Liver (tissue), 3 donors: ENCODE data around the gene HSPB9.

Experiments used
- EGR1 ChIP-seq, 2 donors: IDR thresholded peaks; 2 replicates each; pipeline ENCODE4 v1.6.1; 2016 to 2018; ENCODE audit warnings: antibody characterized with exemption in 2 of 2, low read depth in 2 of 2
- GABPA ChIP-seq, 2 donors: IDR thresholded peaks in 1 of 2; conservative IDR thresholded peaks in 1 of 2; 2 replicates each; pipeline ENCODE4 v1.6.1; 2016; ENCODE audit warnings: antibody characterized with exemption in 2 of 2, mild to moderate bottlenecking in 1 of 2, moderate library complexity in 1 of 2
- JUND ChIP-seq, 2 donors: IDR thresholded peaks; 2 replicates each; pipeline ENCODE4 v1.6.1; 2016; ENCODE audit warnings: antibody characterized with exemption in 2 of 2
- RAD21 ChIP-seq, 2 donors: IDR thresholded peaks; 2 replicates each; pipeline ENCODE4 v1.6.1; 2016; ENCODE audit warnings: antibody characterized with exemption in 2 of 2, mild to moderate bottlenecking in 2 of 2
- SP1 ChIP-seq: IDR thresholded peaks from 2 replicates; pipeline ENCODE4 v1.6.1; 2018; ENCODE audit warnings: antibody characterized with exemption, mild to moderate bottlenecking
- TAF1 ChIP-seq: conservative IDR thresholded peaks from 2 replicates; pipeline ENCODE4 v1.6.1; 2016; ENCODE audit warnings: antibody characterized with exemption, mild to moderate bottlenecking
- YY1 ChIP-seq: IDR thresholded peaks from 2 replicates; pipeline ENCODE4 v1.6.1; 2016; ENCODE audit warnings: antibody characterized with exemption, mild to moderate bottlenecking
- TF ChIP-seq, protein P1 (sequence below): fragments of 150-350 bp; IDR thresholded peaks from 2 replicates; pipeline ENCODE4 v1.5.1; 2017; ENCODE audit warnings: improper control_type of control experiment, low read depth, low read length; ENCODE audit not compliant: missing input control
- TF ChIP-seq, protein P2 (sequence below): IDR thresholded peaks from 2 replicates; pipeline ENCODE4 v1.6.1; 2016; ENCODE audit warnings: antibody characterized with exemption
- TF ChIP-seq, protein P3 (sequence below): IDR thresholded peaks from 2 replicates; pipeline ENCODE4 v1.6.1; 2016; ENCODE audit warnings: antibody characterized with exemption, mild to moderate bottlenecking
- TF ChIP-seq, protein P4 (sequence below): IDR thresholded peaks from 2 replicates; pipeline ENCODE4 v1.6.1; 2016; ENCODE audit warnings: antibody characterized with exemption
- TF ChIP-seq, protein P5 (sequence below): IDR thresholded peaks from 2 replicates; pipeline ENCODE4 v1.6.1; 2016; ENCODE audit warnings: antibody characterized with exemption
- donor health status: healthy.
- donor health status: healthy.

DNA sequence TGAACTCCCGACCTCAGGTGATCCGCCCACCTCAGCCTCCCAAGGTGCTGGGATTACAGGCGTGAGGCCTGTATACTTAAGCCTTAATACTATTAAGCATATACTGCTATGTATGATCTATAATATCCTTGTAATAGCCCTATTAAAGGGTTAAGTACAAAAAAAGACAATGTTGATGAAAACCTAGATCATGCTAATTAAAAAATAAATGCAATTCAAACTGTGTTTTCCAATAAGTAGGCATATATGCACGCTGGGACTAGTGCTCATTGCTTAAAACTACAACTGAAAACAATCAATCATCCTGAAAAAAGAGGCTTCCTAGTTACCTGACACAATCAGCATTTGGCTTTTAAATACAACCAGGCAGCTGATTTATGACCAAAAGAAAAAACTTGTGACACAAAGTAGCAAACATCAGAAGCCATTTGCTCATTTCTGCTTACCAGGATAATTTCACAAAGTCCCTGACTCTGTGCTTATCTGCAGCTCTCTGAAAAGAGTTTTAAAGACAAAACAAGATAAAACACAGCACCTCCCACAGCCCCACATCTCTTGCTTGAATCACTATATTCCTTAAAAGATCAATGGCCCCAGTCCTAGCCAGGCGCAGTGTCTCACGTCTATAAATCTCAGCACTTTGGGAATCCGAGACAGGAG, 35.4 kb upstream of the HSPB9 start:
- TF ChIP-seq, protein P1, sequence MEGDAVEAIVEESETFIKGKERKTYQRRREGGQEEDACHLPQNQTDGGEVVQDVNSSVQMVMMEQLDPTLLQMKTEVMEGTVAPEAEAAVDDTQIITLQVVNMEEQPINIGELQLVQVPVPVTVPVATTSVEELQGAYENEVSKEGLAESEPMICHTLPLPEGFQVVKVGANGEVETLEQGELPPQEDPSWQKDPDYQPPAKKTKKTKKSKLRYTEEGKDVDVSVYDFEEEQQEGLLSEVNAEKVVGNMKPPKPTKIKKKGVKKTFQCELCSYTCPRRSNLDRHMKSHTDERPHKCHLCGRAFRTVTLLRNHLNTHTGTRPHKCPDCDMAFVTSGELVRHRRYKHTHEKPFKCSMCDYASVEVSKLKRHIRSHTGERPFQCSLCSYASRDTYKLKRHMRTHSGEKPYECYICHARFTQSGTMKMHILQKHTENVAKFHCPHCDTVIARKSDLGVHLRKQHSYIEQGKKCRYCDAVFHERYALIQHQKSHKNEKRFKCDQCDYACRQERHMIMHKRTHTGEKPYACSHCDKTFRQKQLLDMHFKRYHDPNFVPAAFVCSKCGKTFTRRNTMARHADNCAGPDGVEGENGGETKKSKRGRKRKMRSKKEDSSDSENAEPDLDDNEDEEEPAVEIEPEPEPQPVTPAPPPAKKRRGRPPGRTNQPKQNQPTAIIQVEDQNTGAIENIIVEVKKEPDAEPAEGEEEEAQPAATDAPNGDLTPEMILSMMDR = no peak
- TF ChIP-seq TAF1 (no peak), EGR1 (IDR thresholded peaks at IDR 0.05; ENCODE audit: low read depth in 2 of 2) (no peak), YY1 (no peak), JUND (IDR thresholded peaks at IDR 0.05) (no peak), GABPA (IDR thresholded peaks at IDR 0.05 in 1 of 2, conservative IDR thresholded peaks at IDR 0.05 in 1 of 2) (no peak), RAD21 (IDR thresholded peaks at IDR 0.05) (no peak), SP1 (no peak)
- TF ChIP-seq, protein P2, sequence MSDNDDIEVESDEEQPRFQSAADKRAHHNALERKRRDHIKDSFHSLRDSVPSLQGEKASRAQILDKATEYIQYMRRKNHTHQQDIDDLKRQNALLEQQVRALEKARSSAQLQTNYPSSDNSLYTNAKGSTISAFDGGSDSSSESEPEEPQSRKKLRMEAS = no peak
- TF ChIP-seq, protein P3, sequence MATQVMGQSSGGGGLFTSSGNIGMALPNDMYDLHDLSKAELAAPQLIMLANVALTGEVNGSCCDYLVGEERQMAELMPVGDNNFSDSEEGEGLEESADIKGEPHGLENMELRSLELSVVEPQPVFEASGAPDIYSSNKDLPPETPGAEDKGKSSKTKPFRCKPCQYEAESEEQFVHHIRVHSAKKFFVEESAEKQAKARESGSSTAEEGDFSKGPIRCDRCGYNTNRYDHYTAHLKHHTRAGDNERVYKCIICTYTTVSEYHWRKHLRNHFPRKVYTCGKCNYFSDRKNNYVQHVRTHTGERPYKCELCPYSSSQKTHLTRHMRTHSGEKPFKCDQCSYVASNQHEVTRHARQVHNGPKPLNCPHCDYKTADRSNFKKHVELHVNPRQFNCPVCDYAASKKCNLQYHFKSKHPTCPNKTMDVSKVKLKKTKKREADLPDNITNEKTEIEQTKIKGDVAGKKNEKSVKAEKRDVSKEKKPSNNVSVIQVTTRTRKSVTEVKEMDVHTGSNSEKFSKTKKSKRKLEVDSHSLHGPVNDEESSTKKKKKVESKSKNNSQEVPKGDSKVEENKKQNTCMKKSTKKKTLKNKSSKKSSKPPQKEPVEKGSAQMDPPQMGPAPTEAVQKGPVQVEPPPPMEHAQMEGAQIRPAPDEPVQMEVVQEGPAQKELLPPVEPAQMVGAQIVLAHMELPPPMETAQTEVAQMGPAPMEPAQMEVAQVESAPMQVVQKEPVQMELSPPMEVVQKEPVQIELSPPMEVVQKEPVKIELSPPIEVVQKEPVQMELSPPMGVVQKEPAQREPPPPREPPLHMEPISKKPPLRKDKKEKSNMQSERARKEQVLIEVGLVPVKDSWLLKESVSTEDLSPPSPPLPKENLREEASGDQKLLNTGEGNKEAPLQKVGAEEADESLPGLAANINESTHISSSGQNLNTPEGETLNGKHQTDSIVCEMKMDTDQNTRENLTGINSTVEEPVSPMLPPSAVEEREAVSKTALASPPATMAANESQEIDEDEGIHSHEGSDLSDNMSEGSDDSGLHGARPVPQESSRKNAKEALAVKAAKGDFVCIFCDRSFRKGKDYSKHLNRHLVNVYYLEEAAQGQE = no peak
- TF ChIP-seq, protein P4, sequence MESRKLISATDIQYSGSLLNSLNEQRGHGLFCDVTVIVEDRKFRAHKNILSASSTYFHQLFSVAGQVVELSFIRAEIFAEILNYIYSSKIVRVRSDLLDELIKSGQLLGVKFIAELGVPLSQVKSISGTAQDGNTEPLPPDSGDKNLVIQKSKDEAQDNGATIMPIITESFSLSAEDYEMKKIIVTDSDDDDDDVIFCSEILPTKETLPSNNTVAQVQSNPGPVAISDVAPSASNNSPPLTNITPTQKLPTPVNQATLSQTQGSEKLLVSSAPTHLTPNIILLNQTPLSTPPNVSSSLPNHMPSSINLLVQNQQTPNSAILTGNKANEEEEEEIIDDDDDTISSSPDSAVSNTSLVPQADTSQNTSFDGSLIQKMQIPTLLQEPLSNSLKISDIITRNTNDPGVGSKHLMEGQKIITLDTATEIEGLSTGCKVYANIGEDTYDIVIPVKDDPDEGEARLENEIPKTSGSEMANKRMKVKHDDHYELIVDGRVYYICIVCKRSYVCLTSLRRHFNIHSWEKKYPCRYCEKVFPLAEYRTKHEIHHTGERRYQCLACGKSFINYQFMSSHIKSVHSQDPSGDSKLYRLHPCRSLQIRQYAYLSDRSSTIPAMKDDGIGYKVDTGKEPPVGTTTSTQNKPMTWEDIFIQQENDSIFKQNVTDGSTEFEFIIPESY = no peak
- TF ChIP-seq, protein P5, sequence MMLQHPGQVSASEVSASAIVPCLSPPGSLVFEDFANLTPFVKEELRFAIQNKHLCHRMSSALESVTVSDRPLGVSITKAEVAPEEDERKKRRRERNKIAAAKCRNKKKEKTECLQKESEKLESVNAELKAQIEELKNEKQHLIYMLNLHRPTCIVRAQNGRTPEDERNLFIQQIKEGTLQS = no peak
